Prostate gland (tissue), 2 donors: ENCODE measurements around the gene OSBPL2. TPM values are rescaled to one million over a fixed set of nuclear protein-coding genes. Genes with fewer than 3 reads are reported as not detected.

ENCODE experiments used
- DNase-seq: peaks from one replicate; pipeline ENCODE4 v3.0.0-alpha.2; 2019; ENCODE audit warnings: low spot score
- H3K27ac ChIP-seq, 2 donors: fragments of 200-600 bp; sonication (generic); 2 replicates each; pipeline ENCODE4 v1.5.1; 2017 to 2019
- H3K27me3 ChIP-seq: fragments of 200-600 bp; sonication (generic); replicated peaks from 2 replicates; pipeline ENCODE4 v1.5.1; 2019; ENCODE audit not compliant: insufficient read depth
- H3K36me3 ChIP-seq, 2 donors: fragments of 200-600 bp; sonication (generic); 1 replicate in 1 of 2; 2 replicates in 1 of 2; pipeline versions ENCODE4 v1.5.1 to v1.8.1; 2017 to 2019
- H3K4me1 ChIP-seq: fragments of 200-600 bp; sonication (generic); replicated peaks from 2 replicates; pipeline ENCODE4 v1.5.1; 2019
- H3K4me3 ChIP-seq, 2 donors: fragments of 200-600 bp; sonication (generic); 2 replicates each; pipeline ENCODE4 v1.5.1; 2017 to 2019
- H3K9me3 ChIP-seq: fragments of 200-600 bp; sonication (generic); 2 replicates; pipeline ENCODE4 v1.5.1; 2017
- CTCF ChIP-seq, 4 experiments: fragments of 200-600 bp in 2 of 4; fragments of 450-650 bp in 2 of 4; sonication (generic) in 2 of 4; IDR thresholded peaks; 1 replicate in 3 of 4; 2 replicates in 1 of 4; pipeline ENCODE4 v1.5.1; 2016 to 2019; ENCODE audit warnings: antibody characterized with exemption in 4 of 4, mild to moderate bottlenecking in 2 of 4, moderate library complexity in 2 of 4
- POLR2A ChIP-seq: fragments of 450-650 bp; IDR thresholded peaks from one replicate; pipeline ENCODE4 v1.6.1; 2016; ENCODE audit warnings: antibody characterized with exemption, mild to moderate bottlenecking
- POLR2AphosphoS5 ChIP-seq: sonication (generic); formaldehyde crosslinking; IDR thresholded peaks from one replicate; pipeline ENCODE4 v1.6.1; 2017; ENCODE audit warnings: antibody characterized with exemption
- WGBS: methylation state at CpG from one replicate; pipeline ENCODE4 v1.1.5; 2018; 5-methylcytosine and 5-hydroxymethylcytosine counted together
- intact Hi-C: fragments of 100-400 bp; cut with DNase I; formaldehyde crosslinking; loops from one replicate; pipeline ENCODE4 v1.14.2; 2022
- total RNA-seq, 2 donors: library from RNA; depleted of rRNA; stranded (reverse); fragments of >200 nt; gene quantifications; one replicate each; pipeline ENCODE4 v1.1.0, GENCODE V29; 2016

Gene OSBPL2
- total RNA-seq, 2 donors from 2014 or later = 33.5 to 50.6 TPM

- intact Hi-C loops = no loop called here
- WGBS = 92% methylated on average over 29 of the region's 34 CpGs
- H3K27ac ChIP-seq = no peak overlapping the region
Measured at GRCh38 chr20:62337558-62338293, 99.4 kb downstream of the OSBPL2 start.

GRCh38 chr20:62338294-62338620, 99.9 kb downstream of the OSBPL2 start:
- DNase-seq = no peak
- Histone ChIP-seq H3K4me1 (no peaks in the 10 kb centered on the region), H3K36me3 (peaks cover 2 to 6% of the 10 kb centered on the region in 2 donors), H3K9me3 (no peaks in the 10 kb centered on the region), H3K27ac (no peak overlapping the region), H3K4me3 (no peak overlapping the region), H3K27me3 (no peaks in the 10 kb centered on the region)
- TF ChIP-seq POLR2A = no peak
- TF ChIP-seq CTCF (IDR thresholded peaks at IDR 0.05) = no peak
- TF ChIP-seq POLR2AphosphoS5 = no peak
- 96% methylated on average over 16 of the region's 16 CpGs for WGBS
- intact Hi-C loops = no loop called here

More at GRCh38 chr20:62337558-62338293, 99.4 kb downstream of the OSBPL2 start:
- no peaks in the 10 kb centered on the region for H3K27me3 ChIP-seq
- H3K9me3 ChIP-seq = no peaks in the 10 kb centered on the region
- no peak overlapping the region for H3K4me3 ChIP-seq
- DNase-seq = no peak
- TF ChIP-seq CTCF (IDR thresholded peaks at IDR 0.05) (no peak), POLR2AphosphoS5 (no peak), POLR2A (no peak)
- H3K36me3 ChIP-seq = peaks cover 6 to 7% of the 10 kb centered on the region in 2 donors
- no peaks in the 10 kb centered on the region for H3K4me1 ChIP-seq

- peaks cover 0 to 6% of the 10 kb centered on the region in 2 donors for H3K36me3 ChIP-seq
- no peak for DNase-seq
- no peaks in the 10 kb centered on the region for H3K9me3 ChIP-seq
- no peak for TF ChIP-seq POLR2A
- TF ChIP-seq POLR2AphosphoS5 = no peak
- no peak for TF ChIP-seq CTCF (IDR thresholded peaks at IDR 0.05)
- no peak overlapping the region for H3K4me3 ChIP-seq
- peak overlapping the region in 1 of 2 donors; percentile 59 for H3K27ac ChIP-seq
- H3K27me3 ChIP-seq = no peaks in the 10 kb centered on the region
- 36% methylated on average over 13 of the region's 14 CpGs for WGBS
- intact Hi-C loops = no loop called here
- H3K4me1 ChIP-seq = no peaks in the 10 kb centered on the region
Measured at GRCh38 chr20:62339647-62340062, 101.3 kb downstream of the OSBPL2 start.

DNA sequence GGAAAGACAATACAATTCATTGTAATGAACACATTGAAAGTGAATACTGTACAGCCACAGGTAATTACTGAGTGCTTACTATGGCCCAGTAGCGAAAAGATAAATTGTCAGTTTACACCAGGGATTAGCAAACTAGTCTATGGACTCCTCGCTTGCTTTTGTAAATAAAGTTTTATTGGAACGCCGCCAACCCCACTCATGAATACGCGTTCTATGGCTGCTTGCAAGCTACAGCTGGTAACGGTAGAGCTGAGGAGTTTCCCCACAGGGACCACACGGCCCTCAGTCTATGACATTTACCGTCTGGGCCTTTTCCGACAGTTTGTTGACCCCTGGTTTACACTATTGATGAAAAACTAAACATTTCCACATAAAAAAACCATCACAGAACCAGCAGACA, 104.6 kb downstream of the OSBPL2 start:
- DNase-seq = no peak
- 69% methylated on average over 10 of the region's 10 CpGs for WGBS
- intact Hi-C loops = no loop called here
- H3K27ac ChIP-seq = no peak overlapping the region
- TF ChIP-seq POLR2A (no peak), POLR2AphosphoS5 (no peak), CTCF (IDR thresholded peaks at IDR 0.05) (no peak)
- no peaks in the 10 kb centered on the region for H3K9me3 ChIP-seq
- H3K36me3 ChIP-seq = no peaks in the 10 kb centered on the region
- H3K4me1 ChIP-seq = no peaks in the 10 kb centered on the region
- no peaks in the 10 kb centered on the region for H3K27me3 ChIP-seq
- no peak overlapping the region for H3K4me3 ChIP-seq

GRCh38 chr20:62344092-62344491, 105.8 kb downstream of the OSBPL2 start:
- H3K27me3 ChIP-seq = no peaks in the 10 kb centered on the region
- H3K4me3 ChIP-seq = no peak overlapping the region
- no peaks in the 10 kb centered on the region for H3K36me3 ChIP-seq
- no peak for DNase-seq
- intact Hi-C loops = no loop called here
- WGBS = 93% methylated on average over 5 of the region's 5 CpGs
- no peaks in the 10 kb centered on the region for H3K9me3 ChIP-seq
- H3K4me1 ChIP-seq = no peaks in the 10 kb centered on the region
- H3K27ac ChIP-seq = no peak overlapping the region
- no peak for TF ChIP-seq POLR2A
- TF ChIP-seq CTCF (IDR thresholded peaks at IDR 0.05) = no peak
- TF ChIP-seq POLR2AphosphoS5 = no peak
